Keratinocyte (primary cell): ENCODE data around the gene CDK2AP2.

Experiments
- EZH2 ChIP-seq: IDR thresholded peaks from one replicate; pipeline ENCODE4 v1.6.1; 2012; ENCODE audit warnings: inconsistent platforms, mild to moderate bottlenecking, low read length, moderate library complexity
- TF ChIP-seq, protein P1 (sequence below), 3 experiments: IDR thresholded peaks in 1 of 3; conservative IDR thresholded peaks in 1 of 3; optimal IDR thresholded peaks in 1 of 3; 2 replicates in 2 of 3; 3 replicates in 1 of 3; pipeline versions ENCODE3 to v1.5.1; 2011; ENCODE audit warnings: low read length in 3 of 3, mild to moderate bottlenecking in 3 of 3, moderate library complexity in 2 of 3, control low read depth in 1 of 3, inconsistent platforms in 1 of 3; ENCODE audit not compliant: insufficient read depth in 2 of 3; ENCODE audit errors: extremely low read depth in 1 of 3

GRCh38 chr11:67468056-67468455, 39.9 kb downstream of the CDK2AP2 start:
- TF ChIP-seq, protein P1, sequence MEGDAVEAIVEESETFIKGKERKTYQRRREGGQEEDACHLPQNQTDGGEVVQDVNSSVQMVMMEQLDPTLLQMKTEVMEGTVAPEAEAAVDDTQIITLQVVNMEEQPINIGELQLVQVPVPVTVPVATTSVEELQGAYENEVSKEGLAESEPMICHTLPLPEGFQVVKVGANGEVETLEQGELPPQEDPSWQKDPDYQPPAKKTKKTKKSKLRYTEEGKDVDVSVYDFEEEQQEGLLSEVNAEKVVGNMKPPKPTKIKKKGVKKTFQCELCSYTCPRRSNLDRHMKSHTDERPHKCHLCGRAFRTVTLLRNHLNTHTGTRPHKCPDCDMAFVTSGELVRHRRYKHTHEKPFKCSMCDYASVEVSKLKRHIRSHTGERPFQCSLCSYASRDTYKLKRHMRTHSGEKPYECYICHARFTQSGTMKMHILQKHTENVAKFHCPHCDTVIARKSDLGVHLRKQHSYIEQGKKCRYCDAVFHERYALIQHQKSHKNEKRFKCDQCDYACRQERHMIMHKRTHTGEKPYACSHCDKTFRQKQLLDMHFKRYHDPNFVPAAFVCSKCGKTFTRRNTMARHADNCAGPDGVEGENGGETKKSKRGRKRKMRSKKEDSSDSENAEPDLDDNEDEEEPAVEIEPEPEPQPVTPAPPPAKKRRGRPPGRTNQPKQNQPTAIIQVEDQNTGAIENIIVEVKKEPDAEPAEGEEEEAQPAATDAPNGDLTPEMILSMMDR (optimal IDR thresholded peaks at IDR 0.05 in 1 of 3, IDR thresholded peaks at IDR 0.05 in 1 of 3, conservative IDR thresholded peaks at IDR 0.05 in 1 of 3; ENCODE audit: extremely low read depth in 1 of 3, insufficient read depth in 2 of 3, low read length in 3 of 3) = no peak
- no peak for TF ChIP-seq EZH2
